Tibial nerve (tissue), 4 donors: ENCODE results near the gene SCN8A.

Experiments
- EP300 ChIP-seq, 2 donors: sonication (generic); formaldehyde crosslinking; IDR thresholded peaks; one replicate each; pipeline ENCODE4 v1.6.1; 2017; ENCODE audit warnings: antibody characterized with exemption in 2 of 2, mild to moderate bottlenecking in 1 of 2
- POLR2A ChIP-seq, 2 donors: fragments of 450-650 bp; IDR thresholded peaks; one replicate each; pipeline ENCODE4 v1.6.1; 2017; ENCODE audit warnings: antibody characterized with exemption in 2 of 2, mild to moderate bottlenecking in 2 of 2, moderate library complexity in 2 of 2
- TF ChIP-seq, protein P1 (sequence below), 5 experiments: fragments of 200-600 bp in 3 of 5; fragments of 450-650 bp in 2 of 5; sonication (generic) in 3 of 5; IDR thresholded peaks; one replicate each; pipeline ENCODE4 v1.5.1; 2016 to 2019; ENCODE audit warnings: antibody characterized with exemption in 5 of 5, mild to moderate bottlenecking in 3 of 5, moderate library complexity in 2 of 5

GRCh38 chr12:51620448-51620847 lies 29.4 kb downstream of the SCN8A start:
- no peak for TF ChIP-seq EP300 (IDR thresholded peaks at IDR 0.05)
- TF ChIP-seq, protein P1, sequence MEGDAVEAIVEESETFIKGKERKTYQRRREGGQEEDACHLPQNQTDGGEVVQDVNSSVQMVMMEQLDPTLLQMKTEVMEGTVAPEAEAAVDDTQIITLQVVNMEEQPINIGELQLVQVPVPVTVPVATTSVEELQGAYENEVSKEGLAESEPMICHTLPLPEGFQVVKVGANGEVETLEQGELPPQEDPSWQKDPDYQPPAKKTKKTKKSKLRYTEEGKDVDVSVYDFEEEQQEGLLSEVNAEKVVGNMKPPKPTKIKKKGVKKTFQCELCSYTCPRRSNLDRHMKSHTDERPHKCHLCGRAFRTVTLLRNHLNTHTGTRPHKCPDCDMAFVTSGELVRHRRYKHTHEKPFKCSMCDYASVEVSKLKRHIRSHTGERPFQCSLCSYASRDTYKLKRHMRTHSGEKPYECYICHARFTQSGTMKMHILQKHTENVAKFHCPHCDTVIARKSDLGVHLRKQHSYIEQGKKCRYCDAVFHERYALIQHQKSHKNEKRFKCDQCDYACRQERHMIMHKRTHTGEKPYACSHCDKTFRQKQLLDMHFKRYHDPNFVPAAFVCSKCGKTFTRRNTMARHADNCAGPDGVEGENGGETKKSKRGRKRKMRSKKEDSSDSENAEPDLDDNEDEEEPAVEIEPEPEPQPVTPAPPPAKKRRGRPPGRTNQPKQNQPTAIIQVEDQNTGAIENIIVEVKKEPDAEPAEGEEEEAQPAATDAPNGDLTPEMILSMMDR (IDR thresholded peaks at IDR 0.05), result no peak
- no peak for TF ChIP-seq POLR2A (IDR thresholded peaks at IDR 0.05)
